Measurements from ENCODE around the gene HRH1. TPM values are rescaled to one million over a fixed set of nuclear protein-coding genes. Genes with fewer than 3 reads are reported as not detected.
"Not testable (repeated sequence)": the region's sequence is repeated elsewhere in the genome, so short reads cannot be mapped to it uniquely, and the experiment has no call there.

HRH1 gene
- total RNA-seq, 1 experiment from 2014 or later, result 7.0 TPM

DNA sequence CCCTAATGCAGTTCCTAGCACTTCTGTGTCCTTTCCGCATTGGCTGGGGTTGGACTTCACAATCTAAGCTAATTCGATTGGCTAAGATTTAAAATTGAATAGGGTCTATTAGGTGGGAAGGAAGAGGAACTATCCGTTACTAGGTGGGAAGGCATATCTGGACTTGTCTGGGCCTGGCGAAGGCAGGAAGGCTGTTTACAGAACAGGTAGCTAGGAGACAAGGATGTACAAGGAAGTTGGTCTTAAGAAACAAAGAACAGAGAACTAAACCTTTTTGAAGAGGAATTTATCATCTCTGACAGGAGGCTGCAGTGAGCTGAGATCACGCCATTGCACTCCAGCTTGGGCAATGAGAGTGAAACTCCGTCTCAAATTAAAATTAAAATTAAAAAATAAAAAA is 100.6 kb downstream of the HRH1 start (continued):
- TF ChIP-seq, protein P1, sequence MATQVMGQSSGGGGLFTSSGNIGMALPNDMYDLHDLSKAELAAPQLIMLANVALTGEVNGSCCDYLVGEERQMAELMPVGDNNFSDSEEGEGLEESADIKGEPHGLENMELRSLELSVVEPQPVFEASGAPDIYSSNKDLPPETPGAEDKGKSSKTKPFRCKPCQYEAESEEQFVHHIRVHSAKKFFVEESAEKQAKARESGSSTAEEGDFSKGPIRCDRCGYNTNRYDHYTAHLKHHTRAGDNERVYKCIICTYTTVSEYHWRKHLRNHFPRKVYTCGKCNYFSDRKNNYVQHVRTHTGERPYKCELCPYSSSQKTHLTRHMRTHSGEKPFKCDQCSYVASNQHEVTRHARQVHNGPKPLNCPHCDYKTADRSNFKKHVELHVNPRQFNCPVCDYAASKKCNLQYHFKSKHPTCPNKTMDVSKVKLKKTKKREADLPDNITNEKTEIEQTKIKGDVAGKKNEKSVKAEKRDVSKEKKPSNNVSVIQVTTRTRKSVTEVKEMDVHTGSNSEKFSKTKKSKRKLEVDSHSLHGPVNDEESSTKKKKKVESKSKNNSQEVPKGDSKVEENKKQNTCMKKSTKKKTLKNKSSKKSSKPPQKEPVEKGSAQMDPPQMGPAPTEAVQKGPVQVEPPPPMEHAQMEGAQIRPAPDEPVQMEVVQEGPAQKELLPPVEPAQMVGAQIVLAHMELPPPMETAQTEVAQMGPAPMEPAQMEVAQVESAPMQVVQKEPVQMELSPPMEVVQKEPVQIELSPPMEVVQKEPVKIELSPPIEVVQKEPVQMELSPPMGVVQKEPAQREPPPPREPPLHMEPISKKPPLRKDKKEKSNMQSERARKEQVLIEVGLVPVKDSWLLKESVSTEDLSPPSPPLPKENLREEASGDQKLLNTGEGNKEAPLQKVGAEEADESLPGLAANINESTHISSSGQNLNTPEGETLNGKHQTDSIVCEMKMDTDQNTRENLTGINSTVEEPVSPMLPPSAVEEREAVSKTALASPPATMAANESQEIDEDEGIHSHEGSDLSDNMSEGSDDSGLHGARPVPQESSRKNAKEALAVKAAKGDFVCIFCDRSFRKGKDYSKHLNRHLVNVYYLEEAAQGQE (IDR thresholded peaks at IDR 0.05; ENCODE audit: low read depth), result no peak

DNA sequence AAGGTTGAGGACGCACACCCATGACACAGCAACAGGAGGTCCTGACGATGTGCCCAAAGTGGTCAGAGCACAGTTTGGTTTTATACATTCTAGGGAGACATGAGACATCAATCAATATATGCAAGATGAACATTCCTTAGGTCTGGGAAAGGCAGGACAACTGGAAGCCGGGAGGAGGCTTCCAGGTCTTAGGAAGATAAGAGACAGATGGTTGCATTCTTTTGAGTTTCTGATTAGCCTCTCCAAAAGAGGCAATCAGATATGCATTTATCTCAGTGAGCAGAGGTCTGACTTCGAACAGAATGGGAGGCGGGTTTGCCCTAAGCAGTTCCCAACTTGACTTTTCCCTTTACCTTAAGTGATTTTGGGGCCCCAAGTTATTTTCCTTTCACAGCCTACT is 101.2 kb downstream of the HRH1 start:
- H3K4me1 ChIP-seq (ENCODE audit: control insufficient read depth in 1 of 2, insufficient read depth in 2 of 2, low read length in 2 of 2); BruUV-seq (replicated peaks); H3K4me3 ChIP-seq (replicated peaks in 1 of 2; ENCODE audit: low read depth in 1 of 2, low read length in 2 of 2); ATAC-seq; DNase-seq (ENCODE audit: low read depth, low spot score); H3K27me3 ChIP-seq (ENCODE audit: insufficient read depth, low read length); H3K9me3 ChIP-seq (ENCODE audit: control insufficient read depth in 1 of 2, insufficient read depth in 1 of 2, low read depth in 1 of 2, low read length in 2 of 2); H3K79me2 ChIP-seq (ENCODE audit: insufficient read depth, low read length); H2AFZ ChIP-seq (ENCODE audit: low read depth, low read length, poor library complexity, severe bottlenecking); H3K4me2 ChIP-seq (ENCODE audit: low read length); H3K27ac ChIP-seq (ENCODE audit: low read depth, low read length); H3K36me3 ChIP-seq (ENCODE audit: control insufficient read depth in 1 of 2, insufficient read depth in 2 of 2, low read length in 2 of 2); H3K9ac ChIP-seq (ENCODE audit: low read length); H4K20me1 ChIP-seq (ENCODE audit: insufficient read depth); POLR2A ChIA-PET; H3K9me2 ChIP-seq (ENCODE audit: insufficient read depth); CTCF ChIA-PET; RAD21 ChIA-PET (ENCODE audit: low non-redundant PET in 1 of 2, low total read pairs in 2 of 2, uncharacterized antibody in 2 of 2, unreplicated experiment in 2 of 2); intact Hi-C loops (cut with micrococcal nuclease): not testable (repeated sequence)

DNA sequence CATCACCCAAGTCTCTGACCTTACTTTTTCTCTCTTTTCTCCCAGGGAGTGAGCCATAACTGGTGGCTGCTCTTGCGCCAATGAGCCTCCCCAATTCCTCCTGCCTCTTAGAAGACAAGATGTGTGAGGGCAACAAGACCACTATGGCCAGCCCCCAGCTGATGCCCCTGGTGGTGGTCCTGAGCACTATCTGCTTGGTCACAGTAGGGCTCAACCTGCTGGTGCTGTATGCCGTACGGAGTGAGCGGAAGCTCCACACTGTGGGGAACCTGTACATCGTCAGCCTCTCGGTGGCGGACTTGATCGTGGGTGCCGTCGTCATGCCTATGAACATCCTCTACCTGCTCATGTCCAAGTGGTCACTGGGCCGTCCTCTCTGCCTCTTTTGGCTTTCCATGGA is 104.7 kb downstream of the HRH1 start:
- ATAC-seq (no peak), DNase-seq (ENCODE audit: low read depth, low spot score) (no peak)
- TF ChIP-seq, protein P2, sequence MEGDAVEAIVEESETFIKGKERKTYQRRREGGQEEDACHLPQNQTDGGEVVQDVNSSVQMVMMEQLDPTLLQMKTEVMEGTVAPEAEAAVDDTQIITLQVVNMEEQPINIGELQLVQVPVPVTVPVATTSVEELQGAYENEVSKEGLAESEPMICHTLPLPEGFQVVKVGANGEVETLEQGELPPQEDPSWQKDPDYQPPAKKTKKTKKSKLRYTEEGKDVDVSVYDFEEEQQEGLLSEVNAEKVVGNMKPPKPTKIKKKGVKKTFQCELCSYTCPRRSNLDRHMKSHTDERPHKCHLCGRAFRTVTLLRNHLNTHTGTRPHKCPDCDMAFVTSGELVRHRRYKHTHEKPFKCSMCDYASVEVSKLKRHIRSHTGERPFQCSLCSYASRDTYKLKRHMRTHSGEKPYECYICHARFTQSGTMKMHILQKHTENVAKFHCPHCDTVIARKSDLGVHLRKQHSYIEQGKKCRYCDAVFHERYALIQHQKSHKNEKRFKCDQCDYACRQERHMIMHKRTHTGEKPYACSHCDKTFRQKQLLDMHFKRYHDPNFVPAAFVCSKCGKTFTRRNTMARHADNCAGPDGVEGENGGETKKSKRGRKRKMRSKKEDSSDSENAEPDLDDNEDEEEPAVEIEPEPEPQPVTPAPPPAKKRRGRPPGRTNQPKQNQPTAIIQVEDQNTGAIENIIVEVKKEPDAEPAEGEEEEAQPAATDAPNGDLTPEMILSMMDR (IDR thresholded peaks at IDR 0.05 in 2 of 3, conservative IDR thresholded peaks at IDR 0.05 in 1 of 3; ENCODE audit: borderline replicate concordance in 1 of 3, insufficient read depth in 1 of 3, low read depth in 2 of 3, low read length in 2 of 3), result 0 out of 6 replicates have a peak, but pooled peaks of 1 of the 3 experiments have one; percentile 10
- TF ChIP-seq CEBPB (IDR thresholded peaks at IDR 0.05; ENCODE audit: low read depth), result no peak
- Histone ChIP-seq H3K79me2 (ENCODE audit: insufficient read depth, low read length) (no peaks in the 10 kb centered on the region), H3K27me3 (ENCODE audit: insufficient read depth, low read length) (no peaks in the 10 kb centered on the region), H4K20me1 (ENCODE audit: insufficient read depth) (no peaks in the 10 kb centered on the region), H3K9ac (ENCODE audit: low read length) (no peak overlapping the region), H3K9me2 (ENCODE audit: insufficient read depth) (no peaks in the 10 kb centered on the region), H3K4me3 (replicated peaks in 1 of 2; ENCODE audit: low read depth in 1 of 2, low read length in 2 of 2) (no peak overlapping the region), H3K4me1 (ENCODE audit: control insufficient read depth in 1 of 2, insufficient read depth in 2 of 2, low read length in 2 of 2) (no peaks in the 10 kb centered on the region), H3K4me2 (ENCODE audit: low read length) (no peak overlapping the region), H2AFZ (ENCODE audit: low read depth, low read length, poor library complexity, severe bottlenecking) (no peak overlapping the region), H3K27ac (ENCODE audit: low read depth, low read length) (no peak overlapping the region), H3K36me3 (ENCODE audit: control insufficient read depth in 1 of 2, insufficient read depth in 2 of 2, low read length in 2 of 2) (peaks cover 3 to 4% of the 10 kb centered on the region in 2 experiments; a peak in 2 of 4 replicates), H3K9me3 (ENCODE audit: control insufficient read depth in 1 of 2, insufficient read depth in 1 of 2, low read depth in 1 of 2, low read length in 2 of 2) (no peaks in the 10 kb centered on the region)
- intact Hi-C loops (cut with micrococcal nuclease), result no loop called here
- POLR2A ChIA-PET, result no interaction called here
- BruUV-seq (replicated peaks), result no TSS peak
- CTCF ChIA-PET, result no interaction called here
- RAD21 ChIA-PET (ENCODE audit: low non-redundant PET in 1 of 2, low total read pairs in 2 of 2, uncharacterized antibody in 2 of 2, unreplicated experiment in 2 of 2), result no interaction called here

All from HCT116 (cell line).